ENCODE measurements around the gene RNF145.

GRCh38 chr5:159135896-159136531, 73.3 kb downstream of the RNF145 start:
- TF ChIP-seq SUZ12 (IDR thresholded peaks at IDR 0.05; ENCODE audit: extremely low read depth, insufficient read depth, insufficient read length) (no peak), YY1 (IDR thresholded peaks at IDR 0.05; ENCODE audit: insufficient read depth, insufficient read length) (no peak), ZNF274 (IDR thresholded peaks at IDR 0.05; ENCODE audit: low read depth, low read length) (no peak)

All from NT2/D1 (cell line).